Measurements from ENCODE around the gene PLCD1. TPM values are rescaled to one million over a fixed set of nuclear protein-coding genes. Genes with fewer than 3 reads are reported as not detected.

Gene PLCD1
- total and polyA plus RNA-seq, 2 of the 13 experiments (the other 11 are each of a cell fraction or from before 2014, with no cell fraction given) = 10.1 to 12.4 TPM

DNA sequence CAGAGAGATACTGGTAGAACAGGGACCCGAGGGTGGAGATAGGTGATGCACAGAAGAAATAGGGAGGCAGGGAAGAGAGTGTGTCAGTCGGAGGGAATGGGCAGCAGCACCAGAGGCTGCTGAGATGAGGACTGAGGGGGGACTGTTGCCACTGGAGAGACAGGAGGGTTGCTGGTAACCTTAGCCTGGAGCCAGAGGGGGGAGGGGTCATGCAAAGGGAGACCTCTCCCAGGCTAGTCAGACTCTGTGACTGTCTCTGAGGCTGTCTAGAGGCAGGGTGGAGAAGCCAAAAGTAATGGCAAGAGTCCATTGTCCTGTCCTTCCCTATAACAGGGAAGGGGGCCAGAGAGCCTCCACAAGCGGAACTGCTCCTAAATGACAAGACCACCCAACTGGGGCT is 7.5 kb upstream of the PLCD1 start:
- no peak overlapping the region for H3K4me3 ChIP-seq (replicated peaks in 1 of 3; ENCODE audit: insufficient read depth in 1 of 3, low read depth in 2 of 3, low read length in 3 of 3)
- intact Hi-C loops (cut with micrococcal nuclease; ENCODE audit: unreplicated experiment) (no loop called here), in situ Hi-C loops (cut with HindIII; ENCODE audit: extremely low pct_ligation_motif_present, low pct_unique_long_range_greater_than_20kb) (no loop called here)
- no TSS peak for BruUV-seq (replicated peaks)
- ATAC-seq (no peak), FAIRE-seq (no peak), DNase-seq (ENCODE audit: low spot score) (no peak)
- no peaks in the 10 kb centered on the region for H3K4me1 ChIP-seq (ENCODE audit: insufficient read depth, low read length)
- 11% methylated on average over 2 of the region's 3 CpGs for WGBS (ENCODE audit: low lambda C conversion rate)
- H3K79me2 ChIP-seq (ENCODE audit: insufficient read depth, low read length) = no peaks in the 10 kb centered on the region
- H3K4me2 ChIP-seq (ENCODE audit: low read depth, low read length) = no peak overlapping the region
- H3K27ac ChIP-seq (ENCODE audit: extremely low read length, insufficient read depth, low read length) = no peak overlapping the region
- H3K9me3 ChIP-seq (ENCODE audit: low read length) = no peaks in the 10 kb centered on the region
- peaks cover 3 to 34% of the 10 kb centered on the region in 2 experiments; a peak in 3 of 5 replicates for H3K27me3 ChIP-seq (ENCODE audit: control insufficient read depth in 1 of 2, insufficient read depth in 2 of 2, low read length in 2 of 2)
- TF ChIP-seq U2AF2 (IDR thresholded peaks at IDR 0.05; ENCODE audit: low read depth, low read length) (no peak), KLF15 (CRISPR knock-in tag; IDR thresholded peaks at IDR 0.05; ENCODE audit: borderline replicate concordance) (no peak), MAFF (IDR thresholded peaks at IDR 0.05; ENCODE audit: low read depth, low read length) (no peak), ZNF207 (IDR thresholded peaks at IDR 0.05; ENCODE audit: borderline replicate concordance) (no peak), ZNF484 (CRISPR knock-in tag; IDR thresholded peaks at IDR 0.05; ENCODE audit: borderline replicate concordance, low read depth) (no peak), ZNF160 (CRISPR knock-in tag; IDR thresholded peaks at IDR 0.05) (no peak), FOXK2 (IDR thresholded peaks at IDR 0.05) (no peak), PREB (CRISPR knock-in tag; IDR thresholded peaks at IDR 0.05) (no peak), TBP (CRISPR knock-in tag; IDR thresholded peaks at IDR 0.05) (no peak), MAFK (conservative IDR thresholded peaks at IDR 0.05 in 1 of 2, IDR thresholded peaks at IDR 0.05 in 1 of 2; ENCODE audit: low read length in 2 of 2) (no peak), RNF2 (conservative IDR thresholded peaks at IDR 0.05; ENCODE audit: low read depth) (no peak), SAFB2 (CRISPR knock-in tag; IDR thresholded peaks at IDR 0.05; ENCODE audit: borderline replicate concordance, low read depth) (no peak), PTBP1 (IDR thresholded peaks at IDR 0.05; ENCODE audit: low read depth, low read length, poor library complexity, severe bottlenecking) (no peak), POLR2A (IDR thresholded peaks at IDR 0.05; ENCODE audit: insufficient read depth in 1 of 2, low read depth in 2 of 2, low read length in 2 of 2) (no peak), TCF7 (IDR thresholded peaks at IDR 0.05; ENCODE audit: low read depth) (no peak), RXRA (CRISPR knock-in tag; IDR thresholded peaks at IDR 0.05) (no peak), MLLT10 (CRISPR knock-in tag; IDR thresholded peaks at IDR 0.05) (no peak), ZSCAN25 (CRISPR knock-in tag; IDR thresholded peaks at IDR 0.05) (no peak)
- TF ChIP-seq, protein P1, sequence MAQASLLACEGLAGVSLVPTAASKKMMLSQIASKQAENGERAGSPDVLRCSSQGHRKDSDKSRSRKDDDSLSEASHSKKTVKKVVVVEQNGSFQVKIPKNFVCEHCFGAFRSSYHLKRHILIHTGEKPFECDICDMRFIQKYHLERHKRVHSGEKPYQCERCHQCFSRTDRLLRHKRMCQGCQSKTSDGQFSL (CRISPR knock-in tag; IDR thresholded peaks at IDR 0.05) = no peak
- H3K36me3 ChIP-seq (replicated peaks in 1 of 2; ENCODE audit: control insufficient read depth in 1 of 2, insufficient read depth in 2 of 2, low read length in 2 of 2) = no peaks in the 10 kb centered on the region
- ChIA-PET CTCF (ENCODE audit: low intra/inter-chr PET ratio, low total read pairs) (no interaction called here), POLR2A (no interaction called here)
- no peak overlapping the region for H2AFZ ChIP-seq (ENCODE audit: low read length)
- H4K20me1 ChIP-seq (ENCODE audit: insufficient read depth, low read length) = no peaks in the 10 kb centered on the region
- no peak overlapping the region for H3K9ac ChIP-seq (ENCODE audit: insufficient read depth, low read depth, low read length)

Data from HepG2 (cell line).